ENCODE results near the gene KLHL36. TPM values are rescaled to one million over a fixed set of nuclear protein-coding genes. Genes with fewer than 3 reads are reported as not detected.
"Not testable (repeated sequence)": the region's sequence is repeated elsewhere in the genome, so short reads cannot be mapped to it uniquely, and the experiment has no call there.

Gene KLHL36
- total RNA-seq, 2 experiments from 2014 or later: 34.8 to 35.0 TPM

DNA sequence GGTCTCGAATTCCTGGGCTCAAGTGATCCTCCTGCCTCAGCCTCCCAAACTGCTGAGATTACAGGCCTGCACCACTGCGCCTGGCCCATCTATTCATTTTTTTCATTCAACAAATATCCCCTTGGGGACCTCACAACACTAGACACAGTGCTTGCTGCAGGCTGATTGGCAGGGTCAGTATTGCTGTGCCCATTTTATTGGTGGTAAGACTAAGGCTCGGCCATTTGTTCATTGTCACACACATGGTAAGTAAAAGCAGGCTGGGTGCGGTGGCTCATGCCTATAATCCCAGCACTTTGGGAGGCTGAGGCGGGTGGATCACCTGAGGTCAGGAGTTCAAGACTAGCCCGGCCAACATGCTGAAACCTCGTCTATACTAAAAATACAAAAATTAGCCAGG is 15.4 kb upstream of the KLHL36 start:
- POLR2A ChIA-PET, CTCF ChIA-PET: not testable (repeated sequence)

DNA sequence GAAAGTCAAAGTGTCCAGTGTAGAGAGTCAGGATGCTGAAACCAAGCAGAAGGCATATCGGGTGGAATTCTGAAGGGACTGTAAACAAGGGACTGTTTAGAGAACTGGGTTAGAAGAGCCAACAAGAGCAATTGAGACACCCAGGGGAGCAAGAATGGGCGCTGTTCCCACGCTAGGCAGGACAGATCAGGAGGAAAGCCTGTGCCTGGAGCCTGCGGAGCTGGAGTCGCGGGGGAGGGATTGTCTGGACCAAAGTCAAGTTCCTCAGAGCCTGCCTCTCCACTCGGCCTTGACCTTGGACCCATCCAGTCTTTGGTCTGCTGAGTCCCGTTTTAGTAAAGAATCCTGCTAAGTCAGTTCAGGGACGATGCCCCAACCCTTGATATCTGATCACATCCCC is 14.7 kb upstream of the KLHL36 start:
- CTCF ChIA-PET: no interaction called here
- POLR2A ChIA-PET: no interaction called here

DNA sequence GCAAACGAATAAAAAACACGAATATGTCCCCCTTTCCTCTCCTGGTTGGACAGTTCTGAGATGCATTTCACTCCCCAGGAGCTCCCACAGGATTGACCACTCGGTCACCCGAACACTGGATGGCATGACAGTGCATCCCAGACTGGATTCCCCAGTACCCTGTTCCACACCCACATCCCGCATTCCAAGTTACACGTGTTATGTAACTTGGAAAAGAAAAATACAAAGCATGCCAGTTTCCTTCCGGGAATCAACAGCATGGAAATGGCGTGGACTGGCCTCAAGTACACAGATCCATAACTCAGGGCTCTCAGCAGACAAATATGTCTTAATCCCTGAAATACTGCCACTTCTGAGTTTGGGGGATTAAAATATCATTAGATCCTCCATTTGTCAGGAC is 12.6 kb upstream of the KLHL36 start:
- ChIA-PET POLR2A (no interaction called here), CTCF (no interaction called here)

DNA sequence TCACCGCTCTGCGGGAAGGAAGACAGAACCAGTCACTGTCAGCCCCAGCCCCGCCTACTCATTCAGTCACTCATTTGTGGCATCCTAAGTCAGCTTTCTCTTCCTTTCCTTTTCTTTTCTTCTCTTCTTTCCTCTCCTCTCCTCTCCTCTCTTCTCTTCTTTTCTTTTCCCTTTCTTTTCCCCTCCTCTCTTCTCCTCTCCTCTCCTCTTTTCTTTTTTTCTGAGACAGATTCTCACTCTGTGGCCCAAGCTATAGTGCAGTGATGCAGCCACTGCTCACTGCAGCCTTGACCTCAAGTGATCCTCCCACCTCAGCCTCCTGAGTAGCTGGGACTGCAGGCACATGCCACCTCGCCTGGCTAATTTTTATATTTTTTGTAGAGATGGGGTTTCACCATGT is 10.6 kb upstream of the KLHL36 start:
- POLR2A ChIA-PET: no interaction called here
- CTCF ChIA-PET: no interaction called here

DNA sequence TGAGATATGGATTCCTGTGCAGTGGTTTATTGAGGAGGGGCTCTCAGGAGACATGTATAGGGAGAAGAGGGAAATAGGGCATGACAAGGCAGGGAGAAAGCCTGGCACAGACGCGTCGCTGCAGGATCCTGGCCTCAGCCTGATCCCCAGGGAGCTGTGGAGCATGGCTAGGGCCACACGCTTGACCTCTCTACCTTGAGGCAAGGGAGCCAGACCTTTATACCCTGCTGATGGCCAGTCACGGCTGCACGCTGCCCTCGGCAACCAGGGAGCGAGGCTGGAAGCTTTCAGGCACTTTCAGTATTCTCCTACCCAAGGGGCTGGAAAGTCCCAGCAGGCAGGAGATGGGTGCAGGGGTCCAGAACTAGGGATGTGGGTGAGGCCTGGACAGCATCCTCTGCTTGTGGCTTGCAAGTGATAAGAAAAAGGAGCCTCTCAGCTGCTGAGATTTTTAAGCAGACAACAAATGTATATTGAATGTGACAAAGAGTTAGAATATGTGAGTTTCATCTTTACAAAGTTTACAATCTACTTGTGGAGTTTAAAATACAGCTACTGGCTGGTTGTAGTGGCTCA is 10.0 kb upstream of the KLHL36 start:
- ChIA-PET POLR2A (no interaction called here), CTCF (interaction anchor here (1.4 kb wide), 1 partner anchor 15 kb away, joined by 3 read pairs; no protein-coding TSS in a partner anchor)

DNA sequence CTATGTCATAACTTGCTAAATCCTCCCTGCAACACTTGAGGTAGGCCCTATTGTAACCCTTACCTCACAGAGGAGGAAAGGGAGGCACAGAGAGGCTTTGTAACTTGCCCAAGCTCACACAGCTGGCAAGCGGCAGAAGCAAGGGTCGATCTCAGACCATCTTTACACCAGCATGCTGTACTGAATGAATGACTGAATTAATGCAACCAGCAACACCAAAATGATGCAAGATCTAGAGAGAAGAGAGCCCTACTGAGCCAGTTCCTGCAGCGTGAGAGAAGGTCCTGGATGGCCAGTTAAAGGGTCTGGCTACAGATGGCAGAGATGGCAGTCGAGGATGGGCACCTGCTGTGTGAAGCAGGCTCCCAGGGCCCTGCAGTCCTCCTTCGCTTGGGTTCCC is 8.2 kb upstream of the KLHL36 start:
- POLR2A ChIA-PET: no interaction called here
- CTCF ChIA-PET: no interaction called here

DNA sequence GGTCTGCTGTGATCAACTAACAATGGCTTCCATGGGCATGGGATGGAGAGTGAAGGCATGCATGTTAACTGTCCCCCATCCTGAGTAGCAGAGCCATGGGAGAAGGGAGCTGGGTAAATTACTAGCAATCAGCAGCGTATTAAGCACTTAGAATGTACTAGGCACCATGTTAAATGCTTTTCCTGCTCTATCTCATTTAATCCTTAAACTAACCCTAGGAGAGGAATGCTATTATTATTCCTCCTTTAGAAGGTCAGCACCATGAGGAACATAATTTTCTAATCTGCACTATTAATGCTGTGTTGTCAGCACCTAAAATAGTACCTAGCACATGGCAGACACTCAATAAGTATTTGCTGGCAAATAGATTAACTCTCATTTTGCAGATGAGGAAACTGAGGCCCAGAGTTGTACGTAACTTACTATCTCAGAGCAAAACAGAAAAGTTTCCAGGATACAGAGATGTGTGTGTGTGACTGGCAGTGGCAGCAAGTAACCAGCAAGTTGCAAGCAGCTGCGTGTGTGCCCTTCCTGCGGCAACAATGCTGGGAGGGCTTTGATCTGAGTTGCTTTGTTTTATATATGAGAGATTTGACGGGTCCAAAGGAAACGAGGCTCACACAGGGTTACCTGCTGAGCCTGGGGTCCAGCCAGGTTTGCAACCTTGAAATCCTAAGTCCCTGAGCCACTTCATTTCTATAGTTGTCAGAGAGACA is 6.5 kb upstream of the KLHL36 start:
- POLR2A ChIA-PET: interaction anchor here (0.6 kb wide), 1 partner anchor 131 kb away, joined by 8 read pairs; no protein-coding TSS in a partner anchor

DNA sequence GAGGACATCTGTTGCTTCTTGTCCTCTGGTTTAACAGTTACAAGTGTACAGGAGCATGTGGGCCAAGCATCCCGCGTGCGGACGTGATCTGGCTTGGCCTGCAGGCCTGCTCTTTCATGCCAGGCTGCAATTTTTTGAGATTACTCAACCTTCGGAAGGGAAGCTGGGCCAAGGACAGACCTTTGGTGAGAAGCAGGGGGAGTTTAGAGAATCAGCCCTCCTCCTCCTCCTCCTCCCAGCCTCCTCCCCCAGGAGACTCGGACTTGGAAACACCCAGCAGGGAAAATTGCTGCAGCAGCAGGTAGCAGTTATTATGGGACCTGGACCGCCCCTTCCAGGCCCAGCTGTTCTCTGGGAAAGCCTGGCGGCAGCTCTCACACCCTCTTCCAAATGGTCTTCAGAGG is 5.1 kb upstream of the KLHL36 start:
- CTCF ChIA-PET: no interaction called here
- POLR2A ChIA-PET: interaction anchor here (1.3 kb wide), 1 partner anchor 58 kb away, joined by 4 read pairs; no protein-coding TSS in a partner anchor

More for the DNA sequence above, 6.5 kb upstream of the KLHL36 start:
- CTCF ChIA-PET: interaction anchor here (1.2 to 1.4 kb wide), 2 partner anchors 19 to 25 kb away, joined by 3 to 4 read pairs; no protein-coding TSS in a partner anchor

DNA sequence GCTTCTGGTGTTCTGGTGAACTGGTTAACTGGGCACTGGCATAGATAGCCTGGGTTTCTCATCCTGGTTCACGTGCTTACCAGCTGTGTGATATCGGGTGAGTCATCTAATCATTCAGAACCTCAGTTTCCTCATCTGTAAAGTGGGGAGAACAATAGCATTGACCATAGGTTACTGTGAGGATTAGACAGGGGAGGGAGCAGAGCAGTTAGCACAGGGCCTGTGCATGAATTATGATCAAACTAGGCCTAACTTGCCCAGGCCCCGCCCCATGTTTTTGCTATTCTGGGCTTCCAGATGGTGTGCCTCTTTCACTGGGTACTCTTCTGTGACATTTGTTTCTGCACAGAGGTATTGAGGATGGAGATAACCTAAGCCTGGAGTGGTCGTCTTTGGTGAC is 4.6 kb upstream of the KLHL36 start:
- POLR2A ChIA-PET: interaction anchor here (1.3 kb wide), 1 partner anchor 57 kb away, joined by 4 read pairs; no protein-coding TSS in a partner anchor
- CTCF ChIA-PET: interaction anchor here (1.4 kb wide), 1 partner anchor 132 kb away, joined by 3 read pairs; no protein-coding TSS in a partner anchor

DNA sequence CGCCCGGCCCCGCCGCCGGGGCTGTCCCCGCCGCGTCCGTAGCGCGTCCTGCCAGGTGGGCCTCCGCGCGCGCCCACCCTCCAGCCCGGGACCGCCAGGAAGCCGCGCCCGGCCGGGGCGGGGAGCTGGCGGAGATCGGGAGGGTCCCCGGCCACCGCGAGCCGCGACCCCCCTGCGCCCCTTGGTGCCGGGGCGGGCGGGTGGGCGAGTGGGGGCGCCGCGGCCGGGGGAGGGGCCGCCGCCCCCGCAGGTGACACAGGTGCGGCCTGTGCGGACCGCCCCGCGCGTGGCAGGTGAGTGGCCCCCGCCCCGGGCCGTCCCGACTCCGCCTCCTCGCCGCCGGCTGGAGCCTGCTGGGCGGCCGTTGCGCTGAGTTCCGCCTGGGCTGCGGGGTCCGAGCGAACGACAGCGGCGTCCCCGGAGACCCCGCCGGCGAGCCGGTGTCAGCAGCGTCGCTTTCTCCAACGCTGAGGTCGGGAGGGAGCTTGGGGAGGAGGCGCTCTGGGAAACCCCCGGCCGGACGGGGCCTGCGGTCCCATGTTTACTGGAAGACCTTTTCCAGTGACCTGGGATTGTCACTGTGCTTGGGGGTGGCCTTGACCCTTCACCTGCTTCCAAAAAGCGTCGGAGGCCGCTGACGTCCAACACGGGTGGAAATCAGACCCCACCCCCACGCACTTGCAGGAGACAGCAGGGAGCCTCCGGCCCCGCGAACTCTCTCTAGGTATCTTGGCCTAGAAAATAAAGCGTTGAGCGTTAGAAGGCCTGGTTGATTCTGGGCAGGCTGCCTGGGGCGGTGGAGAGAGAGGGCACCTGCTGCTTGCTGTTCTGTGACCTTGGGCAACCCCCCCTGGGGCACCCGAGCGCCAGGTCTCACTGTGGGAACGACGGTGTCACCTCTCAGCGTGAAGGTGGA is 542 bp downstream of the KLHL36 start:
- ChIA-PET POLR2A (interaction anchor here (1.4 to 2.5 kb wide), 5 partner anchors 51 to 407 kb away, joined by 3 to 8 read pairs (median 5); no protein-coding TSS in a partner anchor), CTCF (interaction anchor here (0.6 to 2.1 kb wide), 5 partner anchors 8 to 139 kb away, joined by 3 to 4 read pairs (median 4); no protein-coding TSS in a partner anchor)

DNA sequence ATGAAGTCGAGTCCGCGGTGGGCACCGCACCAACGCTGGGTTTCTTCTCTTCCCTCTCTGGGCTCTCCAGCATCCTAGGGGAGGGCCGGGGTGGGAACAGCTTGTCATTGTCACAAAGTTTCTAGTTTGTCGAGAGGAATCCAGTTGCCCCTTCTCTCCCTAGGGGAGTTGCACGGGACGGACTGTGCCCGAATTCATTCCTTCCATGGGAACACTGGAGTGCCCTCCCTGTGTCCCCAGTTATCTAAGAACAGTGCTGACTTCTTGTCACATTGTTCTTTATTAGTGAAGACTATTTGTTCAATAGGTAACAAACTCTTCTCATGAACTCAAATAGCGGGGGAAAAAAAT is 1.2 kb downstream of the KLHL36 start:
- POLR2A ChIA-PET: interaction anchor here (1.4 to 2.5 kb wide), 4 partner anchors 51 to 100 kb away, joined by 3 to 8 read pairs (median 4); no protein-coding TSS in a partner anchor
- CTCF ChIA-PET: interaction anchor here (0.6 to 2.1 kb wide), 2 partner anchors 21 to 77 kb away, joined by 3 to 4 read pairs; no protein-coding TSS in a partner anchor

DNA sequence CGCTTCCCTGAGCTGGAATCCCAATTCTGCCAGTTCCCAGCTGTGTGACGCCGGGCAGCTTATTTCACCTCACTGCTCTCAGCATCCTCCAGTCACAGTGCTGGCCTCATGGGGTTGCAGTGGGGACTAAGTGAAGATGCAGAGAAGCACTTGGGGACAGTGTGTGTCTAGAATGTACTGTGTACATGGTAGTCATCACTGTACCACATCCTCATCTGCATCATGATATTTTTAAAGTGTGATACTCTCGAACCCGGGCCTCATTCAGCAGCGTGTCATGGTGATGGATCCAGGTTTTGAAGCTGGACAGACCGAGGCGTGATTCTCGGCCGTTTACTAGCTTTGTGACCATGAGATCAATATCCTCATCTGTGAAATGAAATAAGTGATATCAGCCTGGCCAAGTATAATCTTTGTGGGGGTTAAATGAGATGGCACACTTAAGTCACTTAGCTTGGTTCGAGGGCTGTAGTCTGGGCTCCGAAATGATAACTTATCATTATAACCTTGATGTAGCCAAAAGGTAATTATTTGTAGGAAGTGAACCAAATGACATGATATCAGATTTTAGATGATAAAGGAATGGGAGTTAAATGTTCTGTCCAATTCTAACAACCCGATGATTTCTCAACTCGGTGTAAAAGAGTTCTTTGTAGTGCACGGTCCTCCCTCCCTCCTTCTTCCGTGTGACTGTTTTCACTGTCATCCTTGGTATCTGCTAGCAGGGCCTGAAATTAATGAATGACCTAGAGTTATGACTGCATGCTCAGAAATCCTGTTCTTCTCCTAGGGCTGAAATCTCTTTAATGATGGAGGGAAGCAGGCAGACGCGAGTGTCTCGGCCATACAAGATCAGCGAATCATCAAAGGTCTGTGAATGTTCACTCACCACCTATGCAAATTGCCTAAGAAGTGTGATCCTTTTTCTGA is 2.0 kb downstream of the KLHL36 start:
- ChIA-PET CTCF (interaction anchor here (0.6 to 2.1 kb wide), 4 partner anchors 22 to 88 kb away, joined by 3 to 4 read pairs (median 3); no protein-coding TSS in a partner anchor), POLR2A (interaction anchor here (0.5 to 1.6 kb wide), 2 partner anchors 15 to 56 kb away, joined by 3 read pairs; no protein-coding TSS in a partner anchor)

DNA sequence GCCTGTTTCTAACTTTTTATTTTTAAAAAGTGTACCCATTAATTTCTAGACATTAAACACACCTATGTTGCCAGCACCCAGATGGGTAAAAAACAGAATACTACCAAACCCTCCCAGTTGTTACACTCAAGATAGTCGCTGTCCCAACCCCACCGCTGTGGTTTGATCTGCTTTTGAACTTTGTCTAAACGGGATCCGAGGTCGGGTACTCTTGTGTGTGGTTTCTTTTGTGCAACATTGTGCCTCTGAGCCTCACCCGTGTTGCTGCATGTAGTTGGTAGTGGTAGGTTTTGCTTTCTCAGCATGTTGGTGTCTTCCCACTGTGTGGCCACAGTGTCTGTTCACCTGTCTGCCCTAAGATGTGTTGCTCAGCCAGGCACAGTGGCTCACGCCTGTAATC is 4.3 kb downstream of the KLHL36 start:
- CTCF ChIA-PET: interaction anchor here (1.5 kb wide), 1 partner anchor 30 kb away, joined by 4 read pairs; no protein-coding TSS in a partner anchor
- POLR2A ChIA-PET: no interaction called here

DNA sequence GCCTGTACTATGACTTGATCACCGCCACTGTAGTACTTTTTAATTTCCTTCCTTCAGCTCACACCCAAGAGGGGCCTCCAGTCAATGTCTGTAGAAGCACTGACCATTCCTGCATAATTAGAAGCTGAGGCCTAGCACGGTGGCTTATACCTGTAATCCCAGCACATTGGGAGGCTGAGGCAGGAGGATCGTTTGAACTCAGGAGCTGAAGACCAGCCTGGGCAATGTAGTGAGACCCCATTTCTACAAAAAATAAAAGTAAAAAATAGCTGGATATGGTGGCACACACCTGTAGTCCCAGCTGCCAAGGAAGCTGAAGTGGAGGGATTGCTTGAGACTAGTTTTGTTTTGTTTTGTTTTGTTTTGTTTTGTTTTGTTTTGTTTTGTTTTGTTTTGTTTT is 5.9 kb downstream of the KLHL36 start:
- POLR2A ChIA-PET: no interaction called here
- CTCF ChIA-PET: interaction anchor here (0.5 kb wide), 1 partner anchor 144 kb away, joined by 3 read pairs; no protein-coding TSS in a partner anchor

DNA sequence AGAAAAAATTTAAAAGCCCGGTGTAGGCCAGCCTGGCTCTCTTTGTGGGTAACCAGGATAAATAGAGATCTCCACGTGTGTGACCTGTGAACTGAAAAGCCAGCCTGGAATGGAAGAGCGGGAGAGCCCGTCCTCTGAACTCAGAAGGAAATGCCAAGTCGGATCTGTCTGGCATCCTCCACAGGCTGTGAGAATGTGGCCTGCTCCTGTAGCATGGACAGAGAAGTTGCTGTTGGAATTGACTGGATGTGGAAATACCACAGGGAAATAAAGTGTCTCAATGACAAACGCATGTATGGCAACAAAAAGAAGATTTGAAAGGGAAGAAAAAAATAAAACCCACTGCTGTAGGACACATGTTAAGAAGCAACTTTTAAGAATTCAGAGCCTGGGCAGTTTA is 6.7 kb downstream of the KLHL36 start:
- ChIA-PET POLR2A (no interaction called here), CTCF (no interaction called here)

DNA sequence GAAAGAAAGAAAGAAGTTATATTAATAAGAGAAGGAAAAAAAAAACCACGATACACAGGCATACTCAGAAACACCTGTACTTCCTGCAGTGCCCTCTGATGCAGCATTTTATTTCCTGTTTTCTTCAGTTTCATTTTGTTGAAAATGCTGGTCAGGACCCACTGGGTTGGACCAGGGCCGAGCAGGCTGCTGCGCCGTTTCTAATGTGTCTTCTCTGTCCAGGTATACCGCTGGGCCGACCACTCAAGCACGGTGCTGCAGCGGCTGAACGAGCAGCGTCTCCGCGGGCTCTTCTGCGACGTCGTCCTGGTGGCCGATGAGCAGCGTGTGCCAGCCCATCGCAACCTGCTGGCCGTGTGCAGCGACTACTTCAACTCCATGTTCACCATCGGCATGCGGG is 8.3 kb downstream of the KLHL36 start:
- POLR2A ChIA-PET: no interaction called here
- CTCF ChIA-PET: interaction anchor here (1.7 kb wide), 1 partner anchor 8 kb away, joined by 4 read pairs; the partner anchor contains the start of gene KLHL36

DNA sequence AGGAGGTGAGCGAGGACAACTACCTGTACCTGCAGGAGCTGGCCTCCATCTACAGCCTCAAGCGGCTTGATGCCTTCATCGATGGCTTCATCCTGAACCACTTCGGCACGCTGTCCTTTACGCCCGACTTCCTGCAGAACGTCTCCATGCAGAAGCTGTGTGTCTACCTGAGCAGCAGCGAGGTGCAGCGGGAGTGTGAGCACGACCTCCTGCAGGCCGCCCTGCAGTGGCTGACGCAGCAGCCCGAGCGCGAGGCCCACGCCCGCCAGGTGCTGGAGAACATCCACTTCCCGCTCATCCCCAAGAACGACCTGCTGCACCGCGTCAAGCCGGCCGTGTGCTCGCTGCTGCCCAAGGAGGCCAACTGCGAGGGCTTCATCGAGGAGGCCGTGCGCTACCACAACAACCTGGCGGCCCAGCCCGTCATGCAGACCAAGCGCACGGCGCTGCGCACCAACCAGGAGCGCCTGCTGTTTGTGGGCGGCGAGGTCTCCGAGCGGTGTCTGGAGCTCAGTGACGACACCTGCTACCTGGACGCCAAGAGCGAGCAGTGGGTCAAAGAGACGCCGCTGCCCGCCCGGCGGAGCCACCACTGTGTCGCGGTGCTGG is 9.0 kb downstream of the KLHL36 start:
- ChIA-PET CTCF (interaction anchor here (1.7 kb wide), 1 partner anchor 9 kb away, joined by 4 read pairs; the partner anchor contains the start of gene KLHL36), POLR2A (no interaction called here)

DNA sequence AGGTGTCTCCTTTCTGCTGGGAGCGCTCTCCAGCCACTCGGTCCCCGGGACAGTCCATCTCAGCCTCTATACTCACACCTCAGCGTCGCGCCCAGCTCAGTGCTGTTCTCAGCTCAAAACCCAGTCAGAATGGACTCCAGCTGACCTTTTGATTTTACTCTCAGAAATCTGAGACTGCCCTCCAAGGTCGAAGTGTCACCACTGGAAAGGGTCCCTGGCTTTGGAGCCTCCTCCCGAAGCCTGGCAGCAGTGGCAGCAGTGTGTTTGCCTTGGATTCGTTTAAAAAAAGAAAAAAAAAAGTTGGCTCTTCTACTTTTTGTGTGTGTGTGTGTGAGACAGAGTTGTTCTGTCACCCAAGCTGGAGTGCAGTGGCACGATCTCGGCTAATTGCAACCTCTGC is 10.4 kb downstream of the KLHL36 start:
- ChIA-PET CTCF (interaction anchor here (0.9 kb wide), 1 partner anchor 95 kb away, joined by 3 read pairs; no protein-coding TSS in a partner anchor), POLR2A (no interaction called here)
